ENCODE data around the gene MDGA2. TPM values are rescaled to one million over a fixed set of nuclear protein-coding genes. Genes with fewer than 3 reads are reported as not detected.

The MDGA2 gene
- total RNA-seq, 2 donors from 2014 or later, result not detected

DNA sequence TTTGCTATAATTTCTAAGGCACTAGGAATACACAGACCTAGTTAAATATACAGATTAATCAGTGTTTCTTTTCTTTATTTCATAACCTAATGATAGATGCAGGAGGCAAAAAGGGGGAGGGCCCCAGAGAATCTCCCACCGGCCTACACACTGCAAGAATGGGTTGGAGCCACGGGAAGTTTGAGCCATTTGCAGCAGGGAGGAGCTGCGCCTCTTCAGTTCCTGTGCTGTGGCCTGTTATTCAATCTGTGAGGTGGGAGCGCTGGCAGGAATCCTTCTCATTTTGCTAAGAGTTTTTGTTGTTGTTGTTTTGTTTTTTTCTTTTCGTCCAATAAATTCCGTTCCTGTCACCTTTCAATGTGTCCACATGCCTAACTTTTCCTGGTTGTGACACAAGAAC lies 772.6 kb downstream of the MDGA2 start:
- Histone ChIP-seq H3K4me3 (no peak overlapping the region), H3K36me3 (no peaks in the 10 kb centered on the region), H3K27ac (no peak overlapping the region), H3K9me3 (no peaks in the 10 kb centered on the region), H3K4me1 (no peaks in the 10 kb centered on the region), H3K27me3 (no peaks in the 10 kb centered on the region)
- TF ChIP-seq, protein P1, sequence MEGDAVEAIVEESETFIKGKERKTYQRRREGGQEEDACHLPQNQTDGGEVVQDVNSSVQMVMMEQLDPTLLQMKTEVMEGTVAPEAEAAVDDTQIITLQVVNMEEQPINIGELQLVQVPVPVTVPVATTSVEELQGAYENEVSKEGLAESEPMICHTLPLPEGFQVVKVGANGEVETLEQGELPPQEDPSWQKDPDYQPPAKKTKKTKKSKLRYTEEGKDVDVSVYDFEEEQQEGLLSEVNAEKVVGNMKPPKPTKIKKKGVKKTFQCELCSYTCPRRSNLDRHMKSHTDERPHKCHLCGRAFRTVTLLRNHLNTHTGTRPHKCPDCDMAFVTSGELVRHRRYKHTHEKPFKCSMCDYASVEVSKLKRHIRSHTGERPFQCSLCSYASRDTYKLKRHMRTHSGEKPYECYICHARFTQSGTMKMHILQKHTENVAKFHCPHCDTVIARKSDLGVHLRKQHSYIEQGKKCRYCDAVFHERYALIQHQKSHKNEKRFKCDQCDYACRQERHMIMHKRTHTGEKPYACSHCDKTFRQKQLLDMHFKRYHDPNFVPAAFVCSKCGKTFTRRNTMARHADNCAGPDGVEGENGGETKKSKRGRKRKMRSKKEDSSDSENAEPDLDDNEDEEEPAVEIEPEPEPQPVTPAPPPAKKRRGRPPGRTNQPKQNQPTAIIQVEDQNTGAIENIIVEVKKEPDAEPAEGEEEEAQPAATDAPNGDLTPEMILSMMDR (IDR thresholded peaks at IDR 0.05), result no peak
- DNase-seq (ENCODE audit: low spot score), result no peak

DNA sequence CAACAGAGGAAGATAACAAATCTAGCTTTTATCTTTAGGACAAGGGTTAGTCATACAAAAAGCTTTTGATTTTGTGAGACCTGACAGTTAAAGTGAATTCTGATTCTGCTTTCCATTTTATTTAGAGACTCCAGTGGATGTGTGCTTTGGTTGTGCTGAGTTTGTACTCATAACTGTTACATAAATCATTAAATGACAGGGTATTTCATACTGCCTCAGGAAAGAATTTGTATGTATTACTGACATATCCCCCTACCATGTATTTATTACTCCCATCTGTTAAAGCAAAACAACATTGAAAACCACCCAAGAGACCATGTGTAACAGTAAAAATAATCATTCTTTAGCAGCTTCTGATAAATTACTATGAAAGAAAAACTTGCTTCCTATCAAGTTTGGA lies 780.9 kb downstream of the MDGA2 start:
- no peaks in the 10 kb centered on the region for H3K9me3 ChIP-seq
- H3K4me1 ChIP-seq, result no peaks in the 10 kb centered on the region
- H3K27ac ChIP-seq, result no peak overlapping the region
- DNase-seq (ENCODE audit: low spot score), result no peak
- H3K27me3 ChIP-seq, result no peaks in the 10 kb centered on the region
- no peaks in the 10 kb centered on the region for H3K36me3 ChIP-seq
- no peak overlapping the region for H3K4me3 ChIP-seq
- TF ChIP-seq, protein P1 (IDR thresholded peaks at IDR 0.05), result no peak

DNA sequence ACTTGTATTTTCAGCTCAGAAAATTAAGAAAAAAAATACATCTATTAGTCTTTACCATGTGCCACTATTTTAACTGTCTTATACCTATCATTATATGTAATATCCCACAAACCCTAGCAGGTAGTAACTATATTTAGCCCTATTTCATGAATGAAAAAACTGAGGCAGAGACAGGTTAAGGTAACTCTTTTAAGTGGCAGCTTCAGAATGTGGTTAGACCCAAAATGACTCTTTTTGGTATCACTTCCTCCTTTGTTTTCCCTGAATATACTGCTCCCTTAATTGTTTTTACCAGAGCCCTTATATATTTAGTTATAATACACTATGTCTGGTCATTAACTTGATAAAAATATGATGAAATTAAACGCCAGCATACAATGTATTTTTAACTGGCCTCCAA lies 788.3 kb downstream of the MDGA2 start:
- H3K27me3 ChIP-seq, result no peaks in the 10 kb centered on the region
- H3K4me3 ChIP-seq, result no peak overlapping the region
- no peak for DNase-seq (ENCODE audit: low spot score)
- TF ChIP-seq, protein P1 (IDR thresholded peaks at IDR 0.05), result no peak
- H3K27ac ChIP-seq, result no peak overlapping the region
- H3K4me1 ChIP-seq, result no peaks in the 10 kb centered on the region
- no peaks in the 10 kb centered on the region for H3K36me3 ChIP-seq
- no peaks in the 10 kb centered on the region for H3K9me3 ChIP-seq

DNA sequence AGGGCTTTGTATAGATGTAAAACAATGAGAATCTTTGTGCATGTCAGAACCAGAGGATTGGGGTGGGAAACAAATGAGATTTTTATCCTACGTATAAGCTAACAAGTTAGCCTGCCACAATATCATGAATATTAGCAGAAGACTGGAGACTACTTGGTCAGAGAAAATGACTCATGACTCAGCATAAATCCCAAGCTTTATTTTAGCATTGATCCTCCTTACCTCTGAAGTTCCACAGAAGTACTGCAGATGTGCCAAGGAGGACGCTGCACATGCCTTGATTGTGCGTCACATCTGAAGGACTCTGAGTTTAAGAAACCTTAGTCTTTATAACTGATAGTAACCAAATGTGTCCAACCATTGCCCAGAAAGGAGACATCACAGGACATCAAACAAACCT lies 789.8 kb downstream of the MDGA2 start:
- H3K4me3 ChIP-seq, result no peak overlapping the region
- DNase-seq (ENCODE audit: low spot score), result no peak
- TF ChIP-seq, protein P1 (IDR thresholded peaks at IDR 0.05), result no peak

DNA sequence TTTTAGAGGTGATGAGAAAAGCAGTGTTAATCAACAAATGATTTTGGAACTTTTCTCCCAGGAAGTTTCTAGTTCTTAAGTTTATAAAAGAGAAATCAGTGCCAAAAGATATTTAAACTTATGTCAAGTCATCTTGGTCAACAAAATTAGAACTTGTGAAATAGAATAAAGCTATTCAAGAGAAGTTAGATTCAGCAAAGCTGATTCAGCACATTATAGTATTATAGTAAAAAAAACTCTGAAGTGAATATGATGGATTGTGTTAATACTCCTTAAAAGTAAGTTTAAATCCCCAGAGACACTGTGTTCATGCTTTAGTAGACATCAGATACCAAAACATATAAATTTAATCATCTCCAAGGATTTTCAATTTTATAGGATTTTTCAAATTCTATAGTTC lies 813.7 kb downstream of the MDGA2 start:
- Histone ChIP-seq H3K9me3 (peaks cover 0 to 3% of the 10 kb centered on the region in 2 donors), H3K27ac (no peak overlapping the region), H3K27me3 (no peaks in the 10 kb centered on the region), H3K36me3 (no peaks in the 10 kb centered on the region), H3K4me1 (no peaks in the 10 kb centered on the region), H3K4me3 (no peak overlapping the region)
- no peak for DNase-seq (ENCODE audit: low spot score)
- TF ChIP-seq, protein P1 (IDR thresholded peaks at IDR 0.05), result no peak

More for the DNA sequence above, 789.8 kb downstream of the MDGA2 start:
- no peak overlapping the region for H3K27ac ChIP-seq
- H3K36me3 ChIP-seq, result no peaks in the 10 kb centered on the region
- H3K9me3 ChIP-seq, result no peaks in the 10 kb centered on the region
- no peaks in the 10 kb centered on the region for H3K27me3 ChIP-seq
- H3K4me1 ChIP-seq, result no peaks in the 10 kb centered on the region

DNA sequence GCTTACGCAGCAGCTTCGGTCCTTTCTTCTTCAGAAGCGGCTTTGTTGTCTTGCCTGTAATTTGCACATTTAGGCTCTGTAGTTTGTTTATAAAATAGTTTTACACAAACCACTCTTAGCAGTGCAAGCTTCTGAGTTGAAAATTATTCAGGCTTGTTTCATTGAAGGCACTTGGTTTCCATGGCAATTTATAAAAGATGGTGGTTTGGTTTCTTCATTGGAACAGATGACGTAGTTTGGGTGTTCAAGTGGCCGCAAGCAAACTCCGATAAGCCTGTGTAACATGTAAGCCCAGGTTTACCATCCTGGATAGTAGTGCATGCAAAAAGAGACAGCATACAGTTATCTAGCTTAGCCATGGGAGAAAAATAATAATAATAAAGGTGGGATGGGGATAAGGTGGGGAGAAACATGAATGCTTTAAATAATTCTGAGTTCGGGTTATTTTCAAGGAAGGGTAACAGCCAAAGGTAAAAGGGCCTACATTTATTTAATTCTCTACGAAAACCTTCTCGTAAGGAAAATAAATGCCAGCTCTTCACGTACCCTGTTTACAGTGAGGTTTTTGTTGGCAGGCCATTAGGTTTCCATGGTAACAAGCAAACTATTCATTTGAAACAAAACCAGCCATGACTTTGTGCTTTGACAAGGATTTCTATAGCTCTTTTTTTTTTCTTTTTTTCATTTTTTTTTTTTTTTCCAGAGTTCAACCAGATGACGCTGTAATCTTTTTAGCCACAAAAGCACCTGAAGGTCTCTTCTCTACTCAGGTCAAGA lies 834.3 kb downstream of the MDGA2 start:
- Histone ChIP-seq H3K27me3 (no peaks in the 10 kb centered on the region), H3K27ac (no peak overlapping the region), H3K4me3 (no peak overlapping the region), H3K4me1 (no peaks in the 10 kb centered on the region), H3K36me3 (no peaks in the 10 kb centered on the region), H3K9me3 (no peaks in the 10 kb centered on the region)
- TF ChIP-seq, protein P1 (IDR thresholded peaks at IDR 0.05), result no peak
- no peak for DNase-seq (ENCODE audit: low spot score)
